NK-92 treated with Interleukin-12 subunit alpha and Interleukin-12 subunit beta, amount 100 ng/mL, for 24 hours (cell line): Measurements from ENCODE around the gene ACCSL.

Source experiments
- DNase-seq: peaks from one replicate; lab custom pipeline; 2025; lab: John Stamatoyannopoulos, UW

The ACCSL gene

GRCh38 chr11:44097821-44098220 is 50.0 kb downstream of the ACCSL start:
- DNase-seq: no peak

- DNase-seq: no peak
These were observed 53.3 kb downstream of the ACCSL start for GRCh38 chr11:44101098-44101497.

GRCh38 chr11:44104481-44105294 is 56.9 kb downstream of the ACCSL start:
- DNase-seq: no peak

GRCh38 chr11:44108260-44108659 is 60.5 kb downstream of the ACCSL start:
- DNase-seq: no peak
